ENCODE data around the gene TEX44. TPM values are rescaled to one million over a fixed set of nuclear protein-coding genes. Genes with fewer than 3 reads are reported as not detected.

TEX44 gene
- total and polyA plus RNA-seq, 2 of the 13 experiments (the other 11 are each of a cell fraction or from before 2014, with no cell fraction given) = not detected

- TF ChIP-seq ATF7 (IDR thresholded peaks at IDR 0.05) (no peak), ATF7 (CRISPR knock-in tag; IDR thresholded peaks at IDR 0.05) (0 out of 2 replicates have a peak, but pooled peaks have one; percentile 32), KLF16 (CRISPR knock-in tag; IDR thresholded peaks at IDR 0.05) (no peak), HNRNPL (IDR thresholded peaks at IDR 0.05; ENCODE audit: low read depth, low read length) (peak; percentile 73; the same call in 1 of the 2 replicates), ZNF230 (CRISPR knock-in tag; IDR thresholded peaks at IDR 0.05) (0 out of 2 replicates have a peak, but pooled peaks have one; percentile 29), ZNF496 (CRISPR knock-in tag; IDR thresholded peaks at IDR 0.05; ENCODE audit: insufficient replicate concordance) (no peak), FOXK2 (IDR thresholded peaks at IDR 0.05) (no peak), MEF2D (CRISPR knock-in tag; IDR thresholded peaks at IDR 0.05) (0 out of 2 replicates have a peak, but pooled peaks have one; percentile 22), BCLAF1 (IDR thresholded peaks at IDR 0.05) (no peak), ZNF7 (CRISPR knock-in tag; IDR thresholded peaks at IDR 0.05) (no peak), MXD3 (CRISPR knock-in tag; IDR thresholded peaks at IDR 0.05) (0 out of 2 replicates have a peak, but pooled peaks have one; percentile 12)
- TF ChIP-seq, protein P1, sequence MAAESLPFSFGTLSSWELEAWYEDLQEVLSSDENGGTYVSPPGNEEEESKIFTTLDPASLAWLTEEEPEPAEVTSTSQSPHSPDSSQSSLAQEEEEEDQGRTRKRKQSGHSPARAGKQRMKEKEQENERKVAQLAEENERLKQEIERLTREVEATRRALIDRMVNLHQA (CRISPR knock-in tag; IDR thresholded peaks at IDR 0.05) = no peak
- TF ChIP-seq, protein P2, sequence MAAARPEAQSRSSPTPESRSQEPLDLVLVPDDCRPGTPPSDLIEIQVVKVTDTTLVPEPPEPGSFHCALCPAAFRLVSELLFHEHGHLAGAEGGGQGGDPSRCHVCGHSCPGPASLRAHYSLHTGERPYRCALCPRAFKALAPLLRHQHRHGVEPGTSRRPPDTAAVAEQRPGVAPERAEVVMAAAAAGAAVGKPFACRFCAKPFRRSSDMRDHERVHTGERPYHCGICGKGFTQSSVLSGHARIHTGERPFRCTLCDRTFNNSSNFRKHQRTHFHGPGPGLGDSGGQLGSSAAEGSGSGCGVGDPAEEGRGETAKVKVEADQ (CRISPR knock-in tag; IDR thresholded peaks at IDR 0.05; ENCODE audit: borderline replicate concordance) = no peak
- TF ChIP-seq, protein P3, sequence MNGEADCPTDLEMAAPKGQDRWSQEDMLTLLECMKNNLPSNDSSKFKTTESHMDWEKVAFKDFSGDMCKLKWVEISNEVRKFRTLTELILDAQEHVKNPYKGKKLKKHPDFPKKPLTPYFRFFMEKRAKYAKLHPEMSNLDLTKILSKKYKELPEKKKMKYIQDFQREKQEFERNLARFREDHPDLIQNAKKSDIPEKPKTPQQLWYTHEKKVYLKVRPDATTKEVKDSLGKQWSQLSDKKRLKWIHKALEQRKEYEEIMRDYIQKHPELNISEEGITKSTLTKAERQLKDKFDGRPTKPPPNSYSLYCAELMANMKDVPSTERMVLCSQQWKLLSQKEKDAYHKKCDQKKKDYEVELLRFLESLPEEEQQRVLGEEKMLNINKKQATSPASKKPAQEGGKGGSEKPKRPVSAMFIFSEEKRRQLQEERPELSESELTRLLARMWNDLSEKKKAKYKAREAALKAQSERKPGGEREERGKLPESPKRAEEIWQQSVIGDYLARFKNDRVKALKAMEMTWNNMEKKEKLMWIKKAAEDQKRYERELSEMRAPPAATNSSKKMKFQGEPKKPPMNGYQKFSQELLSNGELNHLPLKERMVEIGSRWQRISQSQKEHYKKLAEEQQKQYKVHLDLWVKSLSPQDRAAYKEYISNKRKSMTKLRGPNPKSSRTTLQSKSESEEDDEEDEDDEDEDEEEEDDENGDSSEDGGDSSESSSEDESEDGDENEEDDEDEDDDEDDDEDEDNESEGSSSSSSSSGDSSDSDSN (CRISPR knock-in tag; IDR thresholded peaks at IDR 0.05) = peak; percentile 83
- TF ChIP-seq, protein P4, sequence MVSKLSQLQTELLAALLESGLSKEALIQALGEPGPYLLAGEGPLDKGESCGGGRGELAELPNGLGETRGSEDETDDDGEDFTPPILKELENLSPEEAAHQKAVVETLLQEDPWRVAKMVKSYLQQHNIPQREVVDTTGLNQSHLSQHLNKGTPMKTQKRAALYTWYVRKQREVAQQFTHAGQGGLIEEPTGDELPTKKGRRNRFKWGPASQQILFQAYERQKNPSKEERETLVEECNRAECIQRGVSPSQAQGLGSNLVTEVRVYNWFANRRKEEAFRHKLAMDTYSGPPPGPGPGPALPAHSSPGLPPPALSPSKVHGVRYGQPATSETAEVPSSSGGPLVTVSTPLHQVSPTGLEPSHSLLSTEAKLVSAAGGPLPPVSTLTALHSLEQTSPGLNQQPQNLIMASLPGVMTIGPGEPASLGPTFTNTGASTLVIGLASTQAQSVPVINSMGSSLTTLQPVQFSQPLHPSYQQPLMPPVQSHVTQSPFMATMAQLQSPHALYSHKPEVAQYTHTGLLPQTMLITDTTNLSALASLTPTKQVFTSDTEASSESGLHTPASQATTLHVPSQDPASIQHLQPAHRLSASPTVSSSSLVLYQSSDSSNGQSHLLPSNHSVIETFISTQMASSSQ (IDR thresholded peaks at IDR 0.05; ENCODE audit: low read depth) = no peak
- TF ChIP-seq, protein P4 (CRISPR knock-in tag; IDR thresholded peaks at IDR 0.05; ENCODE audit: borderline replicate concordance) = peak; percentile 27; the same call in 1 of the 2 replicates
- TF ChIP-seq, protein P5, sequence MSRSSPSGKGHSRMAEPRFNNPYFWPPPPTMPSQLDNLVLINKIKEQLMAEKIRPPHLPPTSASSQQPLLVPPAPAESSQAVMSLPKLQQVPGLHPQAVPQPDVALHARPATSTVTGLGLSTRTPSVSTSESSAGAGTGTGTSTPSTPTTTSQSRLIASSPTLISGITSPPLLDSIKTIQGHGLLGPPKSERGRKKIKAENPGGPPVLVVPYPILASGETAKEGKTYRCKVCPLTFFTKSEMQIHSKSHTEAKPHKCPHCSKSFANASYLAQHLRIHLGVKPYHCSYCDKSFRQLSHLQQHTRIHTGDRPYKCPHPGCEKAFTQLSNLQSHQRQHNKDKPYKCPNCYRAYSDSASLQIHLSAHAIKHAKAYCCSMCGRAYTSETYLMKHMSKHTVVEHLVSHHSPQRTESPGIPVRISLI (CRISPR knock-in tag; IDR thresholded peaks at IDR 0.05; ENCODE audit: borderline replicate concordance) = no peak
Measured at GRCh38 chr2:231604101-231604684, 11.5 kb downstream of the TEX44 start (continued).
